Trophoblast cell (in vitro differentiated cells and primary cell): ENCODE results near the gene PACSIN2.

Experiments used
- DNase-seq, 2 donors: peaks; one replicate each; pipeline ENCODE4 v3.0.0-alpha.2; 2016
- H2AFZ ChIP-seq: 2 replicates; pipeline ENCODE4 v1.6.1; 2013; ENCODE audit warnings: low read length, moderate library complexity, mild to moderate bottlenecking; ENCODE audit not compliant: insufficient read depth, poor library complexity
- H2AK5ac ChIP-seq: 2 replicates; pipeline ENCODE4 v1.6.1; 2013; ENCODE audit warnings: mild to moderate bottlenecking, low read length
- H2BK120ac ChIP-seq: 2 replicates; pipeline ENCODE4 v1.6.1; 2013; ENCODE audit warnings: low read length, mild to moderate bottlenecking, moderate library complexity; ENCODE audit not compliant: insufficient read depth, poor library complexity
- H2BK12ac ChIP-seq: 2 replicates; pipeline ENCODE4 v1.6.1; 2013; ENCODE audit warnings: mild to moderate bottlenecking, low read length, moderate library complexity
- H2BK5ac ChIP-seq: 2 replicates; pipeline ENCODE4 v1.6.1; 2013; ENCODE audit warnings: low read length, low read depth, moderate library complexity, mild to moderate bottlenecking; ENCODE audit not compliant: poor library complexity
- H3K14ac ChIP-seq: 2 replicates; pipeline ENCODE4 v1.6.1; 2013; ENCODE audit warnings: mild to moderate bottlenecking, low read length
- H3K18ac ChIP-seq: 2 replicates; pipeline ENCODE4 v1.6.1; 2013; ENCODE audit warnings: mild to moderate bottlenecking, low read length
- H3K23ac ChIP-seq: 2 replicates; pipeline ENCODE4 v1.6.1; 2013; ENCODE audit warnings: low read length
- H3K27ac ChIP-seq: 2 replicates; pipeline ENCODE4 v1.5.1; 2013; ENCODE audit warnings: low read depth, mild to moderate bottlenecking, inconsistent platforms, low read length, moderate library complexity
- H3K27me3 ChIP-seq: 2 replicates; pipeline ENCODE4 v1.6.1; 2013; ENCODE audit warnings: inconsistent platforms, mild to moderate bottlenecking, low read length, moderate library complexity; ENCODE audit not compliant: insufficient read depth
- H3K36me3 ChIP-seq, 2 experiments: 1 replicate in 1 of 2; 2 replicates in 1 of 2; pipeline ENCODE4 v1.6.1; 2013; ENCODE audit warnings: low read length in 2 of 2, mild to moderate bottlenecking in 2 of 2, moderate library complexity in 1 of 2; ENCODE audit not compliant: insufficient read depth in 2 of 2, control insufficient read depth in 1 of 2
- H3K4ac ChIP-seq: 2 replicates; pipeline ENCODE4 v1.6.1; 2013; ENCODE audit warnings: low read depth, mild to moderate bottlenecking, low read length, moderate library complexity
- H3K4me1 ChIP-seq, 2 experiments: 1 replicate in 1 of 2; 2 replicates in 1 of 2; pipeline ENCODE4 v1.6.1; 2013; ENCODE audit warnings: low read length in 2 of 2, mild to moderate bottlenecking in 2 of 2, moderate library complexity in 1 of 2; ENCODE audit not compliant: insufficient read depth in 2 of 2, control insufficient read depth in 1 of 2
- H3K4me2 ChIP-seq: 2 replicates; pipeline ENCODE4 v1.6.1; 2013; ENCODE audit warnings: inconsistent platforms, mild to moderate bottlenecking, low read length, moderate library complexity
- H3K4me3 ChIP-seq: 2 replicates; pipeline ENCODE4 v1.5.1; 2013; ENCODE audit warnings: mild to moderate bottlenecking, low read depth, low read length, inconsistent platforms
- H3K79me1 ChIP-seq: one replicate; pipeline ENCODE4 v1.6.1; 2013; ENCODE audit warnings: low read length
- H3K79me2 ChIP-seq: 2 replicates; pipeline ENCODE4 v1.6.1; 2013; ENCODE audit warnings: low read length, mild to moderate bottlenecking; ENCODE audit not compliant: control insufficient read depth, insufficient read depth, poor library complexity
- H3K9ac ChIP-seq: 2 replicates; pipeline ENCODE4 v1.6.1; 2013; ENCODE audit warnings: mild to moderate bottlenecking, low read length
- H3K9me3 ChIP-seq: 2 replicates; pipeline ENCODE4 v1.6.1; 2013; ENCODE audit warnings: low read depth, mild to moderate bottlenecking, control low read depth, inconsistent platforms, low read length; ENCODE audit not compliant: insufficient read depth
- H4K12ac ChIP-seq: 2 replicates; pipeline ENCODE4 v1.6.1; 2013; ENCODE audit warnings: low read depth, mild to moderate bottlenecking, low read length, moderate library complexity
- H4K8ac ChIP-seq: 2 replicates; pipeline ENCODE4 v1.6.1; 2013; ENCODE audit warnings: low read depth, mild to moderate bottlenecking, low read length, moderate library complexity
- H4K91ac ChIP-seq: one replicate; pipeline ENCODE4 v1.6.1; 2013; ENCODE audit warnings: low read depth, mild to moderate bottlenecking, low read length, moderate library complexity
- WGBS: extraction: QIAGEN DNeasy Blood & Tissue Kit; methylation state at CpG from one replicate; pipeline ENCODE4 v1.1.7; 2013; ENCODE audit warnings: missing lambda C conversion rate; ENCODE audit not compliant: insufficient read length, insufficient coverage; ENCODE audit errors: extremely low coverage; 5-methylcytosine and 5-hydroxymethylcytosine counted together

Gene PACSIN2

DNA sequence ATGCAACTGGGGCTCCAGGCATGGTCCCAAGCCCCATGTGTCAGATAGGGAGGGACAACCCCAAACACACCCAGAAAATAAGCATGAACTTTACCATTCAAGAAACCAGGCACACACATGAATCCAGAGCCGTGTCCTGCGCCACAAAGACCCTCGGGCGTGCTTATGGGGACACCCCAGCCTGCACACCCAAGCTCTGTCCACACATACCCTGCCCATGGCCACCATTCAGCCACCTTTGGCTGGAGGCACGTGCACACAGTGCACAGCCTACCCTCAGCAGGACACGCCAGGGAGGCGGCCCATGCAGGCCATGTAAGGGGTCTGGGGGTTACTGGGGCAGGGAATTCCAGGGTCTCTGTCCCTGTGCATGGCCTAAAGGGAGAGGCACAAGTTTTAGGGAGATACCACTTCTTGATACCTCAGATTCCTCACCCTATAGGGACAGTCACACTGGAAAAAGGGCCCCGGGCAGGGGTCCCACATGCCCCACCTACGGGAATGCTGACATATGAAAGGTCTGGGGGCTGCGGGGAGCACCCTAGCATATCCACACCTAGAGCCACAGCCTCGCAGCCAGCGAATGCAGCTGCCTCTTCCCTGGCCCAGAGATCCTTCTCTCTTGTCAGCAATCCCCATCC is 20.6 kb downstream of the PACSIN2 start:
- no peak overlapping the region for H3K4me2 ChIP-seq
- H3K14ac ChIP-seq: peak overlapping the region; percentile 2
- H3K23ac ChIP-seq: no peak overlapping the region
- peak overlapping the region; percentile 2 for H4K8ac ChIP-seq
- peaks cover 34% of the 10 kb centered on the region for H3K79me2 ChIP-seq
- no peak overlapping the region for H4K12ac ChIP-seq
- peaks cover 25% of the 10 kb centered on the region for H3K79me1 ChIP-seq
- peak overlapping the region; percentile 30 for H4K91ac ChIP-seq
- H3K4me1 ChIP-seq: peaks cover 26 to 41% of the 10 kb centered on the region in 2 experiments
- H3K27me3 ChIP-seq: no peaks in the 10 kb centered on the region
- no peak overlapping the region for H2BK12ac ChIP-seq
- peaks cover 1% of the 10 kb centered on the region for H3K9me3 ChIP-seq
- no peak overlapping the region for H2BK5ac ChIP-seq
- WGBS: no CpG with 5 or more reads among the region's 12 CpGs
- peak overlapping the region; percentile 26 for H3K27ac ChIP-seq
- H3K36me3 ChIP-seq: peaks cover 0 to 9% of the 10 kb centered on the region in 2 experiments
- H3K4ac ChIP-seq: peak overlapping the region; percentile 68
- peak overlapping the region; percentile 1 for H2AK5ac ChIP-seq
- DNase-seq: no peak
- peak overlapping the region; percentile 16 for H3K9ac ChIP-seq
- peak overlapping the region; percentile 2 for H3K18ac ChIP-seq
- peak overlapping the region; percentile 2 for H2AFZ ChIP-seq
- no peak overlapping the region for H3K4me3 ChIP-seq
- H2BK120ac ChIP-seq: no peak overlapping the region

DNA sequence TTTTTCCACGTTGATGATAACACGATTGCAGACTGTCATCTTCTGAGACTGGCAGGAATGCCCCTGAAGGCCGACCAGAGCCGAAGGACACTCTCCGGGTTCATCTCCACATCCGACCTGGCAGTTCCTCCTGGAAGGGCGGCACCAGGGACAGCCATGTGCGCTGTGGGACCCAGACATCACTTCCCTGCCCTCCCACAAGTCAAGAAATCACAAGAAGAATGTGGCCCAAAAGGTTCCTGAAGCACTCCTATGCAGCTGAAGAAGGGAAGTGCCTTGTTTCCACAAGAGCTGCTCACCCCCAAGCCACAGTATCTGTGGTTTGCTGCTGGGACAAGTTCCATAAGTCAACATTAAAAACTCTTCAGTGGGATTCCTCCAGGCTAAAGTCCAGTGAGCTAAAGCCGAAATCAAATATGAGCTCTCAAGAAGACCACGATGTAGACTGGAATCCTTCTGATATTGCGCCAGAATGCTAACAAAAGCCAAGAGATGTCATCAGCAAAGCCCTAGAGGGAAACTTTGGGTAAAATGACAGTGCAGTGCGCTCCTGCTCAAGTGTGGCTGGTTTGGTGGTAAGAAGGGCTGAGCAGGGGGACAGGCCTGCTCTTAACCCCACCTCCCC is 21.2 kb downstream of the PACSIN2 start:
- Histone ChIP-seq H3K4me2 (no peak overlapping the region), H2AFZ (no peak overlapping the region), H2BK120ac (peak overlapping the region; percentile 5), H2BK5ac (peak overlapping the region; percentile 57), H3K9me3 (peaks cover 1% of the 10 kb centered on the region), H2BK12ac (peak overlapping the region; percentile 82), H3K14ac (peak overlapping the region; percentile 2), H3K18ac (peak overlapping the region; percentile 14), H3K4ac (peak overlapping the region; percentile 37), H3K36me3 (peaks cover 0 to 5% of the 10 kb centered on the region in 2 experiments), H3K27ac (peak overlapping the region; percentile 51), H4K8ac (peak overlapping the region; percentile 42), H3K27me3 (no peaks in the 10 kb centered on the region), H3K4me3 (no peak overlapping the region), H3K9ac (no peak overlapping the region), H4K12ac (no peak overlapping the region), H2AK5ac (peak overlapping the region; percentile 59), H3K79me2 (peaks cover 28% of the 10 kb centered on the region), H3K79me1 (peaks cover 25% of the 10 kb centered on the region), H4K91ac (peak overlapping the region; percentile 45), H3K23ac (no peak overlapping the region), H3K4me1 (peaks cover 26 to 41% of the 10 kb centered on the region in 2 experiments)
- WGBS: no CpG with 5 or more reads among the region's 12 CpGs
- DNase-seq: peak in 1 of 2 donors; percentile 86

DNA sequence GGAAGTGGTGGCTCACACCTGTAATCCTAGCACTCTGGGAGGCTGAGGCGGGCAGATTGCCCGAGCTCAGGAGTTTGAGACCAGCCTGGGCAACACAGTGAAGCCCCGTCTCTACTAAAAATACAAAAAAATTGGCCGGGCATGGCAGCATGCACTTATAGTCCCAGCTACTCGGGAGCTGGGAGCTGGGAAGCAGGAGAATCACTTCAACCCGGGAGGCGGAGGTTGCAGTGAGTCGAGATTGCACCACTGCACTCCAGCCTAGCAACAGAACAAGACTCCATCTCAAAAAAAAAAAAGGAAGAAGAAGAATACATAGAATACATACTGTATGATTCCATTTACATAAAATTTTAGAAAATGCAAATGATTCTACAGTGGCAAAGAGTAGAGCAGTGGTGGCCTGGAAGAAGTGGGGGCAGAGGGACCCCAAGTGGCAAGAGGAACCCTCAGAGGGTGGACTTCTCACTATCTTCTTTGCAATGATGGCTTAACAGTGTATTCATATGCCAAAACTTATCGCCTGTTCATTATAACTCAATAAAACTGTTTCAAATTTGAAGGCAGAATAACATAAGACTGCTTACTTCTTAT is 22.0 kb downstream of the PACSIN2 start:
- Histone ChIP-seq H3K4me2 (no peak overlapping the region), H3K9me3 (peaks cover 1% of the 10 kb centered on the region), H2AFZ (no peak overlapping the region), H3K4ac (peak overlapping the region; percentile 69), H2BK5ac (no peak overlapping the region), H3K9ac (no peak overlapping the region), H3K79me2 (peaks cover 25% of the 10 kb centered on the region), H3K36me3 (peaks cover 0 to 3% of the 10 kb centered on the region in 2 experiments), H3K14ac (no peak overlapping the region), H2BK12ac (no peak overlapping the region), H3K18ac (no peak overlapping the region), H4K8ac (no peak overlapping the region), H3K27ac (no peak overlapping the region), H3K4me3 (no peak overlapping the region), H2BK120ac (no peak overlapping the region), H3K27me3 (no peaks in the 10 kb centered on the region), H4K91ac (no peak overlapping the region), H3K4me1 (peaks cover 26 to 40% of the 10 kb centered on the region in 2 experiments), H4K12ac (no peak overlapping the region), H3K79me1 (peaks cover 25% of the 10 kb centered on the region), H3K23ac (no peak overlapping the region), H2AK5ac (no peak overlapping the region)
- no CpG with 5 or more reads among the region's 9 CpGs for WGBS
- no peak for DNase-seq

GRCh38 chr22:42992092-42992491 is 22.9 kb downstream of the PACSIN2 start:
- DNase-seq: no peak
- Histone ChIP-seq H2BK12ac (peak overlapping the region; percentile 79), H3K9me3 (peaks cover 1% of the 10 kb centered on the region), H2AFZ (no peak overlapping the region), H4K12ac (no peak overlapping the region), H2BK5ac (no peak overlapping the region), H3K18ac (no peak overlapping the region), H3K4me2 (no peak overlapping the region), H3K36me3 (peaks cover 0 to 3% of the 10 kb centered on the region in 2 experiments), H3K79me2 (peaks cover 27% of the 10 kb centered on the region), H3K4ac (peak overlapping the region; percentile 81), H2AK5ac (no peak overlapping the region), H3K27me3 (no peaks in the 10 kb centered on the region), H3K4me3 (no peak overlapping the region), H2BK120ac (no peak overlapping the region), H4K91ac (no peak overlapping the region), H3K9ac (no peak overlapping the region), H3K4me1 (peaks cover 26 to 39% of the 10 kb centered on the region in 2 experiments), H3K27ac (no peak overlapping the region), H3K23ac (no peak overlapping the region), H3K14ac (no peak overlapping the region), H4K8ac (no peak overlapping the region), H3K79me1 (peaks cover 25% of the 10 kb centered on the region)
- no CpG with 5 or more reads among the region's 3 CpGs for WGBS
